Activated T-cell treated with anti-CD3 and anti-CD28 coated beads for 24 hours (primary cell): ENCODE measurements around the gene KLF9.

ENCODE experiments used
- DNase-seq: peaks from one replicate; pipeline ENCODE4 v3.0.0-alpha.2; 2020; ENCODE audit warnings: low read depth

KLF9 gene

GRCh38 chr9:70355801-70356200, 58.7 kb downstream of the KLF9 start:
- no peak for DNase-seq

DNA sequence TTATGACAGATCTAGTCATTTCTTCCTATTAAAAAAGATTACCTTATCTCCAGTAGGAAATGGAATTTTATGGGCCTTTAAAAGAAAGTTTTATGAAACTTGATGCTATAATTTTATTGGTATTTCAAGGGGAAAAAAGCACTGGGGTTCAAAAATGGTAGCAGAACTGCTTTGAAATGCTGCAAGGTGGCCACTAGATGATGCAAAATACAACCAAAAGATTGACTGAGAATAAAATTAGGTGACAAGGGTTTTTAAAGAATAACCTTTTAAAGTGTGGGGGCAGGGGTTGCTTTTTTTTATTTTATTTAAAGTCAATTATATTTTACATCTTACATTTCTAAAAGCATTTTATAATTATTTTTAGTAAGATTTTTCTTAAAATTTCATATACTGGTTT, 61.7 kb downstream of the KLF9 start:
- DNase-seq, result no peak

DNA sequence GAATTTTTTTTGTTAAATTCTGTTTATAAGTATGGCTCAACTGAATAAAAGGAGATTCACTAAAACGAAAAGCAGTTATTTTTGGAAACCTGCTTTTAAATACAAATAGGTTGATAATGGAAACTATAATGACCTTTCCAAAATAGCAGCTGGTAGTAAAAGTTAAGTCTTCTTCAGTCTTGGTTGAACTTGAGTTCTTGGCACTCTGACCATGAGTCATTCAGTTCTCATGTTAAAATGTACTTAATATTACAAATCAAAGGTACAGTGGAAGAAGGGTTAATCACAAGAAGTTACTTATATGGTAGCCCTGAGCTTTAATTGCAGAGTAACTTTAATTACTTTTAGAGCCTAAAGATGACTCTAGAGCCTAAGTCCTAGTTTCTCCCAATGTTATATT, 62.1 kb downstream of the KLF9 start:
- DNase-seq, result no peak

DNA sequence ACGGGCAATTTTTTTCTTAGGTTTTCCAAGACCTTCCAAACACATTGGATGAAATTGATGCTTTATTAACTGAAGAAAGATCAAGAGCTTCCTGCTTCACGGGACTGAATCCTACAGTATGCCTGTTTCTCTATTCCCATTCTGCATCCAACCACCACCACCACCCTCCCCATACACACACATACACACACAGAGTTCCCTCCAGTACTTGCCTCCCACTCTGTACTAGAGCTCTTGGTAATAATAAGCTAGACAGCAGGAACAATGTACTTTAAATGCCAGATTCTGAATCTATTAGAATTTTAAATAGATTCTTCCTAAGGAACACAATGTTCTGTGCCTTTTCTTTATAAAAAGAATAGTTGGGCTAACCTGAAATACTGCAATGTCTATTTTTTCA, 67.4 kb downstream of the KLF9 start:
- DNase-seq, result no peak

- no peak for DNase-seq
Measured at GRCh38 chr9:70340572-70340971, 73.9 kb downstream of the KLF9 start.
